ENCODE data around the gene GSPT1.
"Not testable (repeated sequence)": the region's sequence is repeated elsewhere in the genome, so short reads cannot be mapped to it uniquely, and the experiment has no call there.

Gene GSPT1

GRCh38 chr16:11851294-11852091, 64.3 kb downstream of the GSPT1 start, which contains the start of gene RSL1D1:
RSL1D1 (minus strand) TSS chr16:11851542; CDS start chr16:11851512, 30 bp downstream.
- DNase-seq: peak; percentile 71

GRCh38 chr16:11848842-11849241, 66.9 kb downstream of the GSPT1 start:
- no peak for DNase-seq

- no peak for DNase-seq
Measured at GRCh38 chr16:11844499-11844898, 71.3 kb downstream of the GSPT1 start.

- DNase-seq: no peak
Measured at GRCh38 chr16:11843861-11844260, 71.9 kb downstream of the GSPT1 start.

- no peak for DNase-seq
Measured at GRCh38 chr16:11843206-11843605, 72.5 kb downstream of the GSPT1 start.

- DNase-seq: no peak
Measured at GRCh38 chr16:11841026-11841425, 74.7 kb downstream of the GSPT1 start.

GRCh38 chr16:11836650-11837244, 79.0 kb downstream of the GSPT1 start:
- no peak for DNase-seq

GRCh38 chr16:11835891-11836649, 79.7 kb downstream of the GSPT1 start:
- no peak for DNase-seq

- no peak for DNase-seq
Measured at GRCh38 chr16:11835309-11835708, 80.4 kb downstream of the GSPT1 start.

- DNase-seq: no peak
Measured at GRCh38 chr16:11833951-11834695, 81.6 kb downstream of the GSPT1 start.

GRCh38 chr16:11828696-11829095, 87.1 kb downstream of the GSPT1 start:
- DNase-seq: no peak

GRCh38 chr16:11825520-11826165, 90.1 kb downstream of the GSPT1 start:
- not testable (repeated sequence) for DNase-seq

- DNase-seq: no peak
Measured at GRCh38 chr16:11824362-11824761, 91.4 kb downstream of the GSPT1 start.

GRCh38 chr16:11823645-11824044, 92.1 kb downstream of the GSPT1 start:
- DNase-seq: not testable (repeated sequence)

- no peak for DNase-seq
Measured at GRCh38 chr16:11819798-11820197, 96.0 kb downstream of the GSPT1 start.

- DNase-seq: not testable (repeated sequence)
Measured at GRCh38 chr16:11818970-11819369, 96.8 kb downstream of the GSPT1 start.

Data from GOT3 (cell line).